Activated T-helper 2 cell treated with anti-CD3 and anti-CD28 coated beads, Interferon-gamma antibody, Interleukin-2, Interleukin-4, amounts not matched to agents 10 μg/mL and 5 μg/mL and 100 μg/mL, durations not matched to agents 14 hours and 24 hours and 36 hours (primary cell): Measurements from ENCODE around the gene SERPING1. TPM values are rescaled to one million over a fixed set of nuclear protein-coding genes. Genes with fewer than 3 reads are reported as not detected.

Experiments
- DNase-seq: peaks from one replicate; pipeline ENCODE4 v3.0.0; 2021; ENCODE audit warnings: low spot score
- H3K27ac Mint-ChIP-seq: one replicate; pipeline ENCODE4 v1.8.0; 2021; ENCODE audit warnings: mixed read lengths
- H3K27me3 Mint-ChIP-seq: one replicate; pipeline ENCODE4 v1.8.0; 2021; ENCODE audit warnings: low read depth, mixed read lengths
- H3K36me3 Mint-ChIP-seq: one replicate; pipeline ENCODE4 v1.8.0; 2021; ENCODE audit warnings: low read depth, mixed read lengths
- H3K4me1 Mint-ChIP-seq: one replicate; pipeline ENCODE4 v1.8.0; 2021; ENCODE audit warnings: low read depth, mixed read lengths
- H3K4me3 Mint-ChIP-seq: one replicate; pipeline ENCODE4 v1.8.0; 2021; ENCODE audit warnings: low read depth, mild to moderate bottlenecking, moderate library complexity, mixed read lengths
- H3K9me3 Mint-ChIP-seq: one replicate; pipeline ENCODE4 v1.8.0; 2021; ENCODE audit warnings: mixed read lengths
- intact Hi-C: fragments of 100-400 bp; cut with micrococcal nuclease; formaldehyde crosslinking; loops from one replicate; pipeline ENCODE4 v1.15.1; 2023
- total RNA-seq: library from RNA; stranded (reverse); gene quantifications from 2 replicates; pipeline ENCODE4 v1.2.3, GENCODE V29; 2022

The SERPING1 gene
- total RNA-seq, 1 donor from 2014 or later, result not detected

DNA sequence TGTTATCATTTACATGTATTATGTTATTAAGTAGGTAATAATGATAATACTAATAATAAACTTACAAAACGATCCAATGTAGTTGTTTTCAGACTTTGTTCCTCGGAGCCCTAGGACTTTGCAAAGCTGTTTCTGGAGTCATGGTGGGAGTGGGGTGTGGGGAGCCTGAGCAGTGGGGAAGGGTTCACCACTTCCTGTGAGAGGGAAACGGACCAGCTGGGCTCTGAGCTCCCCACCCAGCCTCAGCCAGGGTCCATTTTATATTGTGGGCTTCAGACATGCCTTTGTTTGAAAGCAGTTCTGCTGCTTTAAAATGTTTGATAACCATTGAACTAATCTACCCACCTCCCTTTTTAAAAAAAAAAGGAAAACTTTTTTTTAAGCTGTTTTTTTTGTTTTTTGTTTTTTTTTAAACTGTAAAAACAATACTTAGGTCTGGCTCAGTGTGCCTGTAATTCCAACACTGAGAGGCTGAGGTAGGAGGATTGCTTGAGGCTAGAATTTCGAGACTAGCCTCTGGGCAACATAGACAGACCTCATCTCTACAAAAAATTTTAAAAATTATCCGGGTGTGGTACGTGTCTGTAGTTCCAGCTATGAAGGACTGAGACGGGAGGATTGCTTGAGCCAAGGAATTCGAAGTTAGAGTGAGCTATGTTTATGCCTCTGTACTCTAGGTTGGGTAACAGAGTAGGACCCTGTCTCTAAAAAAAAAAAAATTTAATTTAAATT lies 7.0 kb downstream of the SERPING1 start:
- H3K4me1 Mint-ChIP-seq, result no peaks in the 10 kb centered on the region
- no peak overlapping the region for H3K27ac Mint-ChIP-seq
- intact Hi-C loops, result no loop called here
- DNase-seq, result no peak
- no peaks in the 10 kb centered on the region for H3K36me3 Mint-ChIP-seq
- no peaks in the 10 kb centered on the region for H3K9me3 Mint-ChIP-seq
- H3K27me3 Mint-ChIP-seq, result peaks cover 21% of the 10 kb centered on the region
- no peak overlapping the region for H3K4me3 Mint-ChIP-seq

DNA sequence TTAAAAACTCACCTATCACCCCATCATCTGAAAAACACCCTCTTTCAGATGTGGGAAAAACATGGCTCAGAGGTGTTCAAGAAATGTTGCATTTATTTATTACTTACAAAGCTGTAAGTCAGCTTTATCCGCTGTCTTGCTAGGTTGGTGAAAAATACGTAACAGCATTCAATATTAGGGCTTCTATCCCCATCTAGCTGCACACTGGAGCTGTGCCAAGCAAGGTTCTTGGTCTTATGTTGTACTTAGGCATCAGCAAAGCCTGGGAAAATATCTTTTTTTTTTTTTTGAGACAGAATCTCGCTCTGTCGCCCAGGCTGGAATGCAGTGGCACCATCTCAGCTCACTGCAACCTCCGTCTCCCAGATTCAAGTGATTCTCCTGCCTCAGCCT lies 7.5 kb downstream of the SERPING1 start:
- Mint-ChIP-seq H3K36me3 (no peaks in the 10 kb centered on the region), H3K4me3 (no peak overlapping the region)

DNA sequence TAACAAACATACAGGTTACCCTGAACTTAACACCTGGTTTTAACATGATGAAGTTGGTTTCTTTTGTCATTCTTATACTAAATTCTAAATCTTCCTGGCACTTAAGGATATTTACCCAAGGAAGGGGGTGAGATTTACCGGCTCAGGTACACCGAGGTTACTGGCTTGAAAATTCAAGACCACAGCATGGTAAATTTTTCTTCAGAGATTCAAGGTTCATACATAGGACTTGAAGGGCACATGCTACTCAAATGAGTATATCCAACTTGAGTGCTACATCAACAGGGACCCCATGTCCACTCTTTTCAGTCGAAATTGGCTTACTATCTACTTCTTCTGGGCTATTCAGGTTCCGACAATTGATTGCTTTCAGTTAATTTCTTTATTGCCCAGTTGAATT lies 12.7 kb downstream of the SERPING1 start:
- no peak for DNase-seq
- no peaks in the 10 kb centered on the region for H3K4me1 Mint-ChIP-seq
- no peak overlapping the region for H3K4me3 Mint-ChIP-seq
- intact Hi-C loops, result no loop called here
- no peaks in the 10 kb centered on the region for H3K36me3 Mint-ChIP-seq
- peaks cover 15% of the 10 kb centered on the region for H3K27me3 Mint-ChIP-seq
- no peaks in the 10 kb centered on the region for H3K9me3 Mint-ChIP-seq
- H3K27ac Mint-ChIP-seq, result no peak overlapping the region

More for the DNA sequence above, 7.5 kb downstream of the SERPING1 start:
- Mint-ChIP-seq H3K27me3 (peaks cover 16% of the 10 kb centered on the region), H3K4me1 (no peaks in the 10 kb centered on the region), H3K9me3 (no peaks in the 10 kb centered on the region), H3K27ac (no peak overlapping the region)
- DNase-seq, result no peak
- intact Hi-C loops, result no loop called here

DNA sequence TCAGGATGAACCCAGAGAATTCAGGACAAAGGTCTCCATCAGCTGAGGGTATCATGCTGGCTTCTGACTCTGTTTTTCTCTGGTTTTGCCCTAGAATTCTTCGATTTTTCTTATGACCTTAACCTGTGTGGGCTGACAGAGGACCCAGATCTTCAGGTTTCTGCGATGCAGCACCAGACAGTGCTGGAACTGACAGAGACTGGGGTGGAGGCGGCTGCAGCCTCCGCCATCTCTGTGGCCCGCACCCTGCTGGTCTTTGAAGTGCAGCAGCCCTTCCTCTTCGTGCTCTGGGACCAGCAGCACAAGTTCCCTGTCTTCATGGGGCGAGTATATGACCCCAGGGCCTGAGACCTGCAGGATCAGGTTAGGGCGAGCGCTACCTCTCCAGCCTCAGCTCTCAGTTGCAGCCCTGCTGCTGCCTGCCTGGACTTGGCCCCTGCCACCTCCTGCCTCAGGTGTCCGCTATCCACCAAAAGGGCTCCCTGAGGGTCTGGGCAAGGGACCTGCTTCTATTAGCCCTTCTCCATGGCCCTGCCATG lies 16.8 kb downstream of the SERPING1 start:
- Mint-ChIP-seq H3K27me3 (peaks cover 7% of the 10 kb centered on the region), H3K36me3 (no peaks in the 10 kb centered on the region), H3K9me3 (peaks cover 2% of the 10 kb centered on the region), H3K4me1 (no peaks in the 10 kb centered on the region), H3K27ac (no peak overlapping the region), H3K4me3 (no peak overlapping the region)
- DNase-seq, result no peak
- intact Hi-C loops, result no loop called here

DNA sequence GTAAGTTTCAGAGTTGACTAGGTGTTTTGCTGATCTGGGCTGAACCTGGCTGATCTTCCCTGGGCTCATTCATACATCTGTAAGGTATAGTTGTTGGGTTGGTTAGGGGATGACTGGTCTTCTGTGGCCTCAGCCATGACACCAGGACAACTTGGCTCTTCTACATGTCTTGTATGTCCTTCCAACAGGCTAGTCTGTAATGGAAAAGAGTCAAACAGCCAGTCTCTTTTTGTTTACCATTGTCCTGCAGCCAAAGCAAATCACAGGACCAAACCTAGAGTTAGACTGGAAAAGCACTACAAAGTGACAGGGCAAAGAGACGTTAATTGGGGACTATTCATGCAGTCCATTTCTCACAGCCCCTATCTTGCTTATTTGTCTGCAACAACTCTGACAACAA lies 17.8 kb downstream of the SERPING1 start:
- Mint-ChIP-seq H3K4me3 (no peak overlapping the region), H3K4me1 (no peaks in the 10 kb centered on the region), H3K27me3 (peaks cover 7% of the 10 kb centered on the region), H3K9me3 (peaks cover 5% of the 10 kb centered on the region), H3K36me3 (no peaks in the 10 kb centered on the region), H3K27ac (no peak overlapping the region)
- intact Hi-C loops, result no loop called here
- DNase-seq, result no peak

DNA sequence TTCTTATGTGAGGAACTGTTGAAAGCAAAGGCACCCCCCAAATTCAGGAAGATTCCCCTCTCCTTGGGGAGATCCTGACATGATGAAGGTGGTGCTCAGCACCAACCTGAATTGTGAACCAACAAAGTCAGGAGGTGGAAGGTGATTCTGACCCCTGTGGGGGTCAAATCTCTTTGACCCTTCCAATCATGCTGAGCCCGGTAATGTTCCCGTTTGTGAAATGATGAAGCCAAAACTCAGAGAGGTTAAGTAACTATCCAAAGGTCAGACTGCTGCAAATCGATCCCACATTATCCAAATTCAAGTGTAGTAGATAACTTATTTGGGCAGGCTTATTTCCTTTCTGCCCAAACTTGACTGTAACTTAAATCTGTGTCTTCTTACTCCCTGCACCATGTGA lies 19.1 kb downstream of the SERPING1 start:
- Mint-ChIP-seq H3K36me3 (no peaks in the 10 kb centered on the region), H3K4me3 (no peak overlapping the region), H3K27me3 (peaks cover 4% of the 10 kb centered on the region), H3K9me3 (peaks cover 5% of the 10 kb centered on the region), H3K27ac (no peak overlapping the region), H3K4me1 (no peaks in the 10 kb centered on the region)
- intact Hi-C loops, result no loop called here
- no peak for DNase-seq

GRCh38 chr11:57618438-57618837 lies 21.0 kb downstream of the SERPING1 start:
- Mint-ChIP-seq H3K4me1 (no peaks in the 10 kb centered on the region), H3K27me3 (peaks cover 4% of the 10 kb centered on the region)
- intact Hi-C loops, result no loop called here

DNA sequence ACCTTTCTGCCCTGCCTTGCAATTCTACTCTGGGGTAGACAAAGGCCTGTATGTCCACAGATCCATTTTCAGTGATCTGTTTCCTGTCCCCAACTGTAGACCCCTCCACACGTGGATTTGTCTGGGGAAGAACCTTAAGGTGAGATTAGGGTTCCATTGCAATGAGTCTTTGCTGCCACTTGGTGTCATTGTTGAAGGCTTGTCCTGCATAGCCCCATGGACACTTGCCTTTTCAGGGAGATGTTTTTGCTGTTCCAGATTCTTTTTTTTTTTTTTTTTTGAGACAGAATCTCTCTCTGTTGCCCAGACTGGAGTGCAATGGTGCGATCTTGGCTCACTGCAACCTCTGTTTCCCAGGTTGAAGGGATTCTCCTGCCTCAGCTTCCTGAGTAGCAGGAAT lies 21.8 kb downstream of the SERPING1 start:
- peaks cover 5% of the 10 kb centered on the region for H3K9me3 Mint-ChIP-seq
- H3K4me1 Mint-ChIP-seq, result no peaks in the 10 kb centered on the region

More at GRCh38 chr11:57618438-57618837, 21.0 kb downstream of the SERPING1 start:
- no peak overlapping the region for H3K4me3 Mint-ChIP-seq
- no peak overlapping the region for H3K27ac Mint-ChIP-seq
- DNase-seq, result no peak
- peaks cover 5% of the 10 kb centered on the region for H3K9me3 Mint-ChIP-seq
- no peaks in the 10 kb centered on the region for H3K36me3 Mint-ChIP-seq

DNA sequence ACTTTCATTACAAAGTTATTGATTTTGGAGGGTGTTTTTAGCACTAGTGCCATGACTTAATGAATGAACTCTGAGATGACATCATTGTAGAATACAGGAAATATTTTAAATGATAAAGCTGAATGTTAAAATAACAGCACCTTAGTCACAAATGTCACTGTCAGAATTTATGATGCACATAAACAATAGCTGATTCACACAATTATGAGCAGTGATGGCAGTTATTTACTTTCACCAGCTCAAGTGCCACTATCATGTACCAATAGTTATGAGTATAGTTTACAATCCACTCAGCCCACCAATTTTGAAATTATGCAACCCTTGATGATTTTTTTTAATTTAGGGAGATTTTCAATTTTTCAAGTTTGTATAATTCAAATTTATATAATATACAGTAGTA lies 23.0 kb downstream of the SERPING1 start:
- Mint-ChIP-seq H3K36me3 (no peaks in the 10 kb centered on the region), H3K4me1 (no peaks in the 10 kb centered on the region), H3K27ac (no peak overlapping the region), H3K9me3 (peaks cover 5% of the 10 kb centered on the region), H3K4me3 (no peak overlapping the region), H3K27me3 (peaks cover 4% of the 10 kb centered on the region)
- no peak for DNase-seq
- intact Hi-C loops, result no loop called here

More for the DNA sequence above, 21.8 kb downstream of the SERPING1 start:
- no peak for DNase-seq
- H3K36me3 Mint-ChIP-seq, result no peaks in the 10 kb centered on the region
- no peak overlapping the region for H3K4me3 Mint-ChIP-seq
- H3K27ac Mint-ChIP-seq, result no peak overlapping the region
- intact Hi-C loops, result no loop called here
- peaks cover 4% of the 10 kb centered on the region for H3K27me3 Mint-ChIP-seq

GRCh38 chr11:57622263-57622662 lies 24.8 kb downstream of the SERPING1 start:
- intact Hi-C loops, result no loop called here
- Mint-ChIP-seq H3K9me3 (peaks cover 5% of the 10 kb centered on the region), H3K36me3 (no peaks in the 10 kb centered on the region), H3K4me1 (no peaks in the 10 kb centered on the region), H3K4me3 (no peak overlapping the region), H3K27ac (no peak overlapping the region), H3K27me3 (no peaks in the 10 kb centered on the region)
- DNase-seq, result no peak

- Mint-ChIP-seq H3K27ac (no peak overlapping the region), H3K4me1 (no peaks in the 10 kb centered on the region), H3K4me3 (no peak overlapping the region), H3K27me3 (peaks cover 5% of the 10 kb centered on the region), H3K9me3 (no peaks in the 10 kb centered on the region), H3K36me3 (no peaks in the 10 kb centered on the region)
- DNase-seq, result no peak
- intact Hi-C loops, result no loop called here
Measured at GRCh38 chr11:57624864-57625263, 27.4 kb downstream of the SERPING1 start.

- H3K4me1 Mint-ChIP-seq, result no peaks in the 10 kb centered on the region
- no peak for DNase-seq
- no peaks in the 10 kb centered on the region for H3K9me3 Mint-ChIP-seq
- intact Hi-C loops, result no loop called here
- no peak overlapping the region for H3K4me3 Mint-ChIP-seq
- H3K27ac Mint-ChIP-seq, result no peak overlapping the region
- no peaks in the 10 kb centered on the region for H3K36me3 Mint-ChIP-seq
- H3K27me3 Mint-ChIP-seq, result peaks cover 21% of the 10 kb centered on the region
Measured at GRCh38 chr11:57626895-57627294, 29.4 kb downstream of the SERPING1 start.

- H3K9me3 Mint-ChIP-seq, result no peaks in the 10 kb centered on the region
- no peaks in the 10 kb centered on the region for H3K4me1 Mint-ChIP-seq
- H3K36me3 Mint-ChIP-seq, result no peaks in the 10 kb centered on the region
- DNase-seq, result no peak
- intact Hi-C loops, result no loop called here
- no peak overlapping the region for H3K27ac Mint-ChIP-seq
- H3K4me3 Mint-ChIP-seq, result no peak overlapping the region
- H3K27me3 Mint-ChIP-seq, result peaks cover 36% of the 10 kb centered on the region
Measured at GRCh38 chr11:57630171-57630570, 32.7 kb downstream of the SERPING1 start.
